ENCODE data around the gene RHOBTB1.

RHOBTB1 gene

DNA sequence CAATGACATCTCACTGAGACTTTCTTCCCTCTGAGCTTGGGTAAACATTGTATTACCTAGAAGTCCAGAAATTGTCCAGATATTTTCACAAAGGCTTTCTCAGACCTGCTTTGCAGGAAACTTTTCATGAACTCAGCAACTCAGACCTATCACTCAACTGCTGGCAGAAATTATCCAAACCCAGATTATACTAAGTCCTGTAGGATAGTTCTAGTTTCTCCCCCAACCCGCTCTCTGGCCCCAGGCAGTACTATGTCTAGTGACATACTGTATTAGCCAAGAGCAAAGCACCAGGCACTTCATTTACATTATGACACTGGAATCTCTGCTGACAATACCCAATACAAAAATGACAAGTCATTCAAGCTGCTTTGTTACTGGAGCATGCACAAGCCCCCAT is 75.0 kb downstream of the RHOBTB1 start:
- peaks cover 0 to 12% of the 10 kb centered on the region in 2 donors for H3K9me3 ChIP-seq (replicated peaks in 1 of 2; ENCODE audit: control insufficient read depth in 2 of 2, insufficient read depth in 1 of 2, low read depth in 1 of 2, low read length in 2 of 2)
- no peaks in the 10 kb centered on the region for H3K27me3 ChIP-seq (ENCODE audit: control insufficient read depth in 3 of 3, insufficient read depth in 3 of 3, low read depth in 1 of 3, low read length in 3 of 3)
- DNase-seq (ENCODE audit: low spot score): no peak
- no peak overlapping the region for H2BK5ac ChIP-seq (ENCODE audit: low read length)
- no peak overlapping the region for H2BK12ac ChIP-seq (ENCODE audit: low read length)
- no peak overlapping the region for H2BK120ac ChIP-seq (ENCODE audit: low read depth, low read length)
- no CpG with 5 or more reads among the region's 1 CpG for WGBS, 2 donors (ENCODE audit: extremely low coverage in 2 of 2, insufficient read length in 2 of 2, insufficient replicate concordance in 1 of 2)
- H3K9ac ChIP-seq (ENCODE audit: low read depth, low read length, poor library complexity): no peak overlapping the region
- no peak overlapping the region for H3K27ac ChIP-seq (replicated peaks; ENCODE audit: low read length)
- H3K4me1 ChIP-seq (ENCODE audit: control insufficient read depth in 2 of 2, insufficient read depth in 1 of 2, low read depth in 1 of 2, low read length in 2 of 2): peaks cover 0 to 19% of the 10 kb centered on the region in 2 donors
- no peak overlapping the region for H4K91ac ChIP-seq (ENCODE audit: low read depth, low read length, poor library complexity)
- no peak overlapping the region for H3K4me2 ChIP-seq (ENCODE audit: insufficient read depth, low read length, poor library complexity, severe bottlenecking)
- peaks cover 2 to 23% of the 10 kb centered on the region in 2 donors for H3K36me3 ChIP-seq (replicated peaks in 1 of 2; ENCODE audit: control insufficient read depth in 2 of 2, insufficient read depth in 2 of 2, low read length in 2 of 2)
- no peak overlapping the region for H2AK5ac ChIP-seq (ENCODE audit: low read depth, low read length)
- H4K8ac ChIP-seq (ENCODE audit: low read depth, low read length): no peak overlapping the region
- no peak overlapping the region for H3K18ac ChIP-seq (ENCODE audit: low read length)
- H3K4me3 ChIP-seq (ENCODE audit: low read length in 2 of 2): no peak overlapping the region
- H2BK15ac ChIP-seq (ENCODE audit: low read length): no peak overlapping the region
- no peak overlapping the region for H3K4ac ChIP-seq (ENCODE audit: low read length)
- H3K79me1 ChIP-seq (ENCODE audit: low read depth, low read length): no peaks in the 10 kb centered on the region
- H2AFZ ChIP-seq (ENCODE audit: low read length): no peak overlapping the region
- no peak overlapping the region for H3K23ac ChIP-seq (ENCODE audit: low read depth, low read length, poor library complexity)
- no peak overlapping the region for H3K14ac ChIP-seq (ENCODE audit: low read length)

GRCh38 chr10:60865198-60865783 is 78.7 kb downstream of the RHOBTB1 start:
- no peak overlapping the region for H2AFZ ChIP-seq (ENCODE audit: low read length)
- H3K4me2 ChIP-seq (ENCODE audit: insufficient read depth, low read length, poor library complexity, severe bottlenecking): no peak overlapping the region
- no peak overlapping the region for H3K9ac ChIP-seq (ENCODE audit: low read depth, low read length, poor library complexity)
- H3K36me3 ChIP-seq (replicated peaks in 1 of 2; ENCODE audit: control insufficient read depth in 2 of 2, insufficient read depth in 2 of 2, low read length in 2 of 2): peaks cover 0 to under 1% of the 10 kb centered on the region in 2 donors
- no peak overlapping the region for H2BK120ac ChIP-seq (ENCODE audit: low read depth, low read length)
- H3K23ac ChIP-seq (ENCODE audit: low read depth, low read length, poor library complexity): no peak overlapping the region
- no peaks in the 10 kb centered on the region for H3K79me1 ChIP-seq (ENCODE audit: low read depth, low read length)
- no peak overlapping the region for H2BK12ac ChIP-seq (ENCODE audit: low read length)
- no peak overlapping the region for H2BK15ac ChIP-seq (ENCODE audit: low read length)
- WGBS, 2 donors (ENCODE audit: extremely low coverage in 2 of 2, insufficient read length in 2 of 2, insufficient replicate concordance in 1 of 2): no CpG with 5 or more reads among the region's 2 CpGs
- H4K91ac ChIP-seq (ENCODE audit: low read depth, low read length, poor library complexity): no peak overlapping the region
- peaks cover 0 to 16% of the 10 kb centered on the region in 2 donors for H3K4me1 ChIP-seq (ENCODE audit: control insufficient read depth in 2 of 2, insufficient read depth in 1 of 2, low read depth in 1 of 2, low read length in 2 of 2)
- H2BK5ac ChIP-seq (ENCODE audit: low read length): no peak overlapping the region
- H2AK5ac ChIP-seq (ENCODE audit: low read depth, low read length): no peak overlapping the region
- no peak overlapping the region for H3K4me3 ChIP-seq (ENCODE audit: low read length in 2 of 2)
- H3K18ac ChIP-seq (ENCODE audit: low read length): no peak overlapping the region
- H3K27me3 ChIP-seq (ENCODE audit: control insufficient read depth in 3 of 3, insufficient read depth in 3 of 3, low read depth in 1 of 3, low read length in 3 of 3): no peaks in the 10 kb centered on the region
- no peak overlapping the region for H4K8ac ChIP-seq (ENCODE audit: low read depth, low read length)
- H3K14ac ChIP-seq (ENCODE audit: low read length): no peak overlapping the region
- no peak for DNase-seq (ENCODE audit: low spot score)
- no peak overlapping the region for H3K27ac ChIP-seq (replicated peaks; ENCODE audit: low read length)
- no peaks in the 10 kb centered on the region for H3K9me3 ChIP-seq (replicated peaks in 1 of 2; ENCODE audit: control insufficient read depth in 2 of 2, insufficient read depth in 1 of 2, low read depth in 1 of 2, low read length in 2 of 2)
- no peak overlapping the region for H3K4ac ChIP-seq (ENCODE audit: low read length)

GRCh38 chr10:60863796-60864195 is 80.2 kb downstream of the RHOBTB1 start:
- no peak overlapping the region for H3K4me3 ChIP-seq (ENCODE audit: low read length in 2 of 2)
- H2AFZ ChIP-seq (ENCODE audit: low read length): no peak overlapping the region
- peaks cover 0 to 12% of the 10 kb centered on the region in 2 donors for H3K4me1 ChIP-seq (ENCODE audit: control insufficient read depth in 2 of 2, insufficient read depth in 1 of 2, low read depth in 1 of 2, low read length in 2 of 2)
- no peak overlapping the region for H2BK5ac ChIP-seq (ENCODE audit: low read length)
- no peak overlapping the region for H3K18ac ChIP-seq (ENCODE audit: low read length)
- no peaks in the 10 kb centered on the region for H3K27me3 ChIP-seq (ENCODE audit: control insufficient read depth in 3 of 3, insufficient read depth in 3 of 3, low read depth in 1 of 3, low read length in 3 of 3)
- DNase-seq (ENCODE audit: low spot score): no peak
- H3K4me2 ChIP-seq (ENCODE audit: insufficient read depth, low read length, poor library complexity, severe bottlenecking): no peak overlapping the region
- no peaks in the 10 kb centered on the region for H3K79me1 ChIP-seq (ENCODE audit: low read depth, low read length)
- no peak overlapping the region for H3K9ac ChIP-seq (ENCODE audit: low read depth, low read length, poor library complexity)
- H3K14ac ChIP-seq (ENCODE audit: low read length): no peak overlapping the region
- no peak overlapping the region for H2BK15ac ChIP-seq (ENCODE audit: low read length)
- no peak overlapping the region for H3K27ac ChIP-seq (replicated peaks; ENCODE audit: low read length)
- no peak overlapping the region for H3K23ac ChIP-seq (ENCODE audit: low read depth, low read length, poor library complexity)
- no CpG with 5 or more reads among the region's 5 CpGs for WGBS, 2 donors (ENCODE audit: extremely low coverage in 2 of 2, insufficient read length in 2 of 2, insufficient replicate concordance in 1 of 2)
- no peak overlapping the region for H2AK5ac ChIP-seq (ENCODE audit: low read depth, low read length)
- H2BK120ac ChIP-seq (ENCODE audit: low read depth, low read length): no peak overlapping the region
- H3K9me3 ChIP-seq (replicated peaks in 1 of 2; ENCODE audit: control insufficient read depth in 2 of 2, insufficient read depth in 1 of 2, low read depth in 1 of 2, low read length in 2 of 2): no peaks in the 10 kb centered on the region
- no peak overlapping the region for H4K8ac ChIP-seq (ENCODE audit: low read depth, low read length)
- H3K4ac ChIP-seq (ENCODE audit: low read length): no peak overlapping the region
- H2BK12ac ChIP-seq (ENCODE audit: low read length): no peak overlapping the region
- no peak overlapping the region for H4K91ac ChIP-seq (ENCODE audit: low read depth, low read length, poor library complexity)
- no peaks in the 10 kb centered on the region for H3K36me3 ChIP-seq (replicated peaks in 1 of 2; ENCODE audit: control insufficient read depth in 2 of 2, insufficient read depth in 2 of 2, low read length in 2 of 2)

- DNase-seq (ENCODE audit: low spot score): no peak
Measured at GRCh38 chr10:60862517-60862916, 81.5 kb downstream of the RHOBTB1 start.

More at GRCh38 chr10:60862517-60862916, 81.5 kb downstream of the RHOBTB1 start:
- Histone ChIP-seq H3K4me2 (ENCODE audit: insufficient read depth, low read length, poor library complexity, severe bottlenecking) (no peak overlapping the region), H3K14ac (ENCODE audit: low read length) (no peak overlapping the region), H4K8ac (ENCODE audit: low read depth, low read length) (no peak overlapping the region), H2AK5ac (ENCODE audit: low read depth, low read length) (no peak overlapping the region), H2BK12ac (ENCODE audit: low read length) (no peak overlapping the region), H3K36me3 (replicated peaks in 1 of 2; ENCODE audit: control insufficient read depth in 2 of 2, insufficient read depth in 2 of 2, low read length in 2 of 2) (no peaks in the 10 kb centered on the region), H4K91ac (ENCODE audit: low read depth, low read length, poor library complexity) (no peak overlapping the region), H3K9me3 (replicated peaks in 1 of 2; ENCODE audit: control insufficient read depth in 2 of 2, insufficient read depth in 1 of 2, low read depth in 1 of 2, low read length in 2 of 2) (no peaks in the 10 kb centered on the region), H3K79me1 (ENCODE audit: low read depth, low read length) (no peaks in the 10 kb centered on the region), H3K4ac (ENCODE audit: low read length) (no peak overlapping the region), H3K23ac (ENCODE audit: low read depth, low read length, poor library complexity) (no peak overlapping the region), H2BK5ac (ENCODE audit: low read length) (no peak overlapping the region), H2AFZ (ENCODE audit: low read length) (no peak overlapping the region), H3K27ac (replicated peaks; ENCODE audit: low read length) (no peak overlapping the region), H3K4me3 (ENCODE audit: low read length in 2 of 2) (no peak overlapping the region), H2BK120ac (ENCODE audit: low read depth, low read length) (no peak overlapping the region), H3K18ac (ENCODE audit: low read length) (no peak overlapping the region), H2BK15ac (ENCODE audit: low read length) (no peak overlapping the region), H3K27me3 (ENCODE audit: control insufficient read depth in 3 of 3, insufficient read depth in 3 of 3, low read depth in 1 of 3, low read length in 3 of 3) (no peaks in the 10 kb centered on the region), H3K9ac (ENCODE audit: low read depth, low read length, poor library complexity) (no peak overlapping the region), H3K4me1 (ENCODE audit: control insufficient read depth in 2 of 2, insufficient read depth in 1 of 2, low read depth in 1 of 2, low read length in 2 of 2) (peaks cover 0 to 12% of the 10 kb centered on the region in 2 donors)

All from neuronal stem cell (in vitro differentiated cells).